ENCODE results near the gene PNPLA1.

GRCh38 chr6:36313649-36313936, 43.7 kb downstream of the PNPLA1 start:
- TF ChIP-seq POLR2A (IDR thresholded peaks at IDR 0.05) (no peak), EP300 (IDR thresholded peaks at IDR 0.05) (no peak)
- TF ChIP-seq, protein P1, sequence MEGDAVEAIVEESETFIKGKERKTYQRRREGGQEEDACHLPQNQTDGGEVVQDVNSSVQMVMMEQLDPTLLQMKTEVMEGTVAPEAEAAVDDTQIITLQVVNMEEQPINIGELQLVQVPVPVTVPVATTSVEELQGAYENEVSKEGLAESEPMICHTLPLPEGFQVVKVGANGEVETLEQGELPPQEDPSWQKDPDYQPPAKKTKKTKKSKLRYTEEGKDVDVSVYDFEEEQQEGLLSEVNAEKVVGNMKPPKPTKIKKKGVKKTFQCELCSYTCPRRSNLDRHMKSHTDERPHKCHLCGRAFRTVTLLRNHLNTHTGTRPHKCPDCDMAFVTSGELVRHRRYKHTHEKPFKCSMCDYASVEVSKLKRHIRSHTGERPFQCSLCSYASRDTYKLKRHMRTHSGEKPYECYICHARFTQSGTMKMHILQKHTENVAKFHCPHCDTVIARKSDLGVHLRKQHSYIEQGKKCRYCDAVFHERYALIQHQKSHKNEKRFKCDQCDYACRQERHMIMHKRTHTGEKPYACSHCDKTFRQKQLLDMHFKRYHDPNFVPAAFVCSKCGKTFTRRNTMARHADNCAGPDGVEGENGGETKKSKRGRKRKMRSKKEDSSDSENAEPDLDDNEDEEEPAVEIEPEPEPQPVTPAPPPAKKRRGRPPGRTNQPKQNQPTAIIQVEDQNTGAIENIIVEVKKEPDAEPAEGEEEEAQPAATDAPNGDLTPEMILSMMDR (IDR thresholded peaks at IDR 0.05) = no peak

Measured in stomach (tissue), 4 donors.